CD1c-positive myeloid dendritic cell (primary cell): ENCODE data around the gene RNF150.

ENCODE experiments used
- DNase-seq: peaks from one replicate; pipeline ENCODE4 v3.0.0-alpha.2; 2016; ENCODE audit errors: extremely low spot score

Gene RNF150

GRCh38 chr4:140982613-140983340, 150.5 kb downstream of the RNF150 start:
- DNase-seq, result no peak

GRCh38 chr4:140980426-140981200, 152.7 kb downstream of the RNF150 start:
- no peak for DNase-seq

- DNase-seq, result no peak
These were observed 156.5 kb downstream of the RNF150 start for GRCh38 chr4:140976768-140977167.

GRCh38 chr4:140971077-140971792, 162.0 kb downstream of the RNF150 start:
- DNase-seq, result no peak

- DNase-seq, result no peak
These were observed 164.0 kb downstream of the RNF150 start for GRCh38 chr4:140969296-140969695.

- DNase-seq, result no peak
These were observed 164.9 kb downstream of the RNF150 start for GRCh38 chr4:140968371-140968770.

GRCh38 chr4:140963883-140964282, 169.4 kb downstream of the RNF150 start:
- no peak for DNase-seq

- no peak for DNase-seq
These were observed 177.6 kb downstream of the RNF150 start for GRCh38 chr4:140955641-140956040.

- DNase-seq, result no peak
These were observed 180.6 kb downstream of the RNF150 start for GRCh38 chr4:140952717-140953116.

GRCh38 chr4:140947506-140947905, 185.8 kb downstream of the RNF150 start:
- no peak for DNase-seq

GRCh38 chr4:140945106-140945505, 188.2 kb downstream of the RNF150 start:
- no peak for DNase-seq

GRCh38 chr4:140944572-140944971, 188.7 kb downstream of the RNF150 start:
- DNase-seq, result no peak

GRCh38 chr4:140944199-140944515, 189.1 kb downstream of the RNF150 start:
- DNase-seq, result no peak

GRCh38 chr4:140943486-140944198, 189.6 kb downstream of the RNF150 start:
- no peak for DNase-seq

GRCh38 chr4:140940589-140940988, 192.7 kb downstream of the RNF150 start:
- DNase-seq, result no peak

GRCh38 chr4:140937866-140938265, 195.4 kb downstream of the RNF150 start:
- DNase-seq, result no peak

GRCh38 chr4:140935254-140935653, 198.0 kb downstream of the RNF150 start:
- no peak for DNase-seq

- no peak for DNase-seq
These were observed 200.7 kb downstream of the RNF150 start for GRCh38 chr4:140932501-140933045.

- DNase-seq, result no peak
These were observed 201.4 kb downstream of the RNF150 start for GRCh38 chr4:140931911-140932310.

- no peak for DNase-seq
These were observed 202.7 kb downstream of the RNF150 start for GRCh38 chr4:140930557-140930956.

GRCh38 chr4:140930011-140930410, 203.3 kb downstream of the RNF150 start:
- no peak for DNase-seq

- DNase-seq, result no peak
These were observed 204.4 kb downstream of the RNF150 start for GRCh38 chr4:140928880-140929279.
